Keratinocyte (primary cell): ENCODE data around the gene P2RY13. TPM values are rescaled to one million over a fixed set of nuclear protein-coding genes. Genes with fewer than 3 reads are reported as not detected.

ENCODE experiments used
- DNase-seq: peaks from one replicate; pipeline ENCODE4 v3.0.0-alpha.2; 2011; ENCODE audit warnings: low read depth, missing footprints, low spot score
- FAIRE-seq: peaks from 2 replicates; lab custom pipeline; 2011; peaks lifted over from hg19 to GRCh38; lab: Jason Lieb, UNC
- H2AFZ ChIP-seq: 2 replicates; pipeline ENCODE4 v1.6.0; 2012; ENCODE audit warnings: low read length, control low read depth, inconsistent platforms; ENCODE audit not compliant: control insufficient read depth
- H3K27ac ChIP-seq: 2 replicates; pipeline ENCODE4 v1.5.1; 2011; ENCODE audit warnings: low read length; ENCODE audit not compliant: control insufficient read depth, insufficient read depth
- H3K27me3 ChIP-seq: 3 replicates; pipeline ENCODE4 v1.6.0; 2011; ENCODE audit warnings: low read length; ENCODE audit not compliant: control insufficient read depth, insufficient read depth; ENCODE audit errors: extremely low read depth
- H3K36me3 ChIP-seq, 2 experiments: 2 replicates in 1 of 2; 3 replicates in 1 of 2; pipeline ENCODE4 v1.5.1; 2011; ENCODE audit warnings: low read length in 2 of 2, mild to moderate bottlenecking in 1 of 2; ENCODE audit not compliant: control insufficient read depth in 2 of 2, insufficient read depth in 2 of 2; ENCODE audit errors: extremely low read depth in 1 of 2
- H3K4me1 ChIP-seq: 3 replicates; pipeline ENCODE4 v1.5.1; 2011; ENCODE audit warnings: low read length; ENCODE audit not compliant: control insufficient read depth, insufficient read depth; ENCODE audit errors: extremely low read depth
- H3K4me2 ChIP-seq: 3 replicates; pipeline ENCODE4 v1.6.0; 2011; ENCODE audit warnings: low read depth, low read length; ENCODE audit not compliant: control insufficient read depth, insufficient read depth; ENCODE audit errors: extremely low read depth
- H3K4me3 ChIP-seq, 3 experiments: fragments of 200-600 bp in 1 of 3; sonication (generic) in 1 of 3; 2 replicates in 2 of 3; 3 replicates in 1 of 3; pipeline ENCODE4 v1.5.1; 2011 to 2016; ENCODE audit warnings: low read length in 3 of 3, mild to moderate bottlenecking in 3 of 3, control low read depth in 2 of 3, inconsistent platforms in 1 of 3, low read depth in 1 of 3, mixed read lengths in 1 of 3, mixed run types in 1 of 3, moderate library complexity in 1 of 3; ENCODE audit not compliant: control insufficient read depth in 2 of 3, insufficient read depth in 2 of 3; ENCODE audit errors: extremely low read depth in 1 of 3
- H3K79me2 ChIP-seq: 2 replicates; pipeline ENCODE4 v1.6.0; 2012; ENCODE audit warnings: low read length; ENCODE audit not compliant: control insufficient read depth, insufficient read depth
- H3K9ac ChIP-seq: 3 replicates; pipeline ENCODE4 v1.6.0; 2011; ENCODE audit warnings: low read length; ENCODE audit not compliant: control insufficient read depth, insufficient read depth; ENCODE audit errors: extremely low read depth
- H3K9me1 ChIP-seq: 3 replicates; pipeline ENCODE4 v1.6.0; 2011; ENCODE audit warnings: low read length; ENCODE audit not compliant: control insufficient read depth, insufficient read depth; ENCODE audit errors: extremely low read depth
- H3K9me3 ChIP-seq: 2 replicates; pipeline ENCODE4 v1.5.1; 2012; ENCODE audit warnings: low read depth, low read length; ENCODE audit not compliant: control insufficient read depth
- H4K20me1 ChIP-seq: 3 replicates; pipeline ENCODE4 v1.6.0; 2011; ENCODE audit warnings: low read length; ENCODE audit not compliant: control insufficient read depth, insufficient read depth; ENCODE audit errors: extremely low read depth
- CTCF ChIP-seq, 3 experiments: IDR thresholded peaks in 1 of 3; conservative IDR thresholded peaks in 1 of 3; optimal IDR thresholded peaks in 1 of 3; 2 replicates in 2 of 3; 3 replicates in 1 of 3; pipeline versions ENCODE3 to v1.5.1; 2011; ENCODE audit warnings: low read length in 3 of 3, mild to moderate bottlenecking in 3 of 3, moderate library complexity in 2 of 3, control low read depth in 1 of 3, inconsistent platforms in 1 of 3; ENCODE audit not compliant: insufficient read depth in 2 of 3; ENCODE audit errors: extremely low read depth in 1 of 3
- EZH2 ChIP-seq: IDR thresholded peaks from one replicate; pipeline ENCODE4 v1.6.1; 2012; ENCODE audit warnings: inconsistent platforms, mild to moderate bottlenecking, low read length, moderate library complexity
- dilution Hi-C: fragments of 300-500 bp; cut with MboI; formaldehyde crosslinking; loops from one replicate; pipeline ENCODE4 v1.7.0; 2020; ENCODE audit warnings: low sequenced_read_pairs; ENCODE audit not compliant: extremely low pct_ligation_motif_present
- polyA plus RNA-seq, 5 experiments: library from polyadenylated mRNA; depleted of rRNA in 3 of 5; stranded (reverse) in 3 of 5; stranded (forward) in 1 of 5; unstranded in 1 of 5; fragments of >200 nt; gene quantifications; 1 replicate in 1 of 5; 2 replicates in 3 of 5; 3 replicates in 1 of 5; pipeline versions ENCODE4 v1.2.1 to v1.2.3, GENCODE V29; 2011 to 2012; ENCODE audit warnings: missing spikeins in 2 of 5, low read depth in 1 of 5, low replicate concordance in 1 of 5

Gene P2RY13
- polyA plus RNA-seq, 1 donor (not counting 4 experiments of a cell fraction or from before 2014, with no cell fraction given): not detected

- FAIRE-seq (peak; percentile 62), DNase-seq (no peak)
- dilution Hi-C loops: no loop called here
- Histone ChIP-seq H3K27me3 (no peaks in the 10 kb centered on the region), H2AFZ (peak overlapping the region; percentile 70), H3K4me2 (peak overlapping the region; percentile 44), H3K4me3 (peak overlapping the region in 1 of 3 experiments; percentile 7), H4K20me1 (no peaks in the 10 kb centered on the region), H3K4me1 (no peaks in the 10 kb centered on the region), H3K9ac (no peak overlapping the region), H3K79me2 (no peaks in the 10 kb centered on the region), H3K9me3 (no peaks in the 10 kb centered on the region), H3K36me3 (no peaks in the 10 kb centered on the region), H3K9me1 (no peaks in the 10 kb centered on the region), H3K27ac (no peak overlapping the region)
- TF ChIP-seq EZH2 (no peak), CTCF (optimal IDR thresholded peaks at IDR 0.05 in 1 of 3, IDR thresholded peaks at IDR 0.05 in 1 of 3, conservative IDR thresholded peaks at IDR 0.05 in 1 of 3; ENCODE audit: extremely low read depth in 1 of 3, insufficient read depth in 2 of 3, low read length in 3 of 3) (no peak)
Measured at GRCh38 chr3:151345859-151346258, 16.5 kb upstream of the P2RY13 start.

GRCh38 chr3:151331696-151332095 is 2.3 kb upstream of the P2RY13 start:
- H3K9me1 ChIP-seq: no peaks in the 10 kb centered on the region
- H2AFZ ChIP-seq: peak overlapping the region; percentile 25
- TF ChIP-seq EZH2 (no peak), CTCF (optimal IDR thresholded peaks at IDR 0.05 in 1 of 3, IDR thresholded peaks at IDR 0.05 in 1 of 3, conservative IDR thresholded peaks at IDR 0.05 in 1 of 3; ENCODE audit: extremely low read depth in 1 of 3, insufficient read depth in 2 of 3, low read length in 3 of 3) (no peak)
- no peaks in the 10 kb centered on the region for H3K36me3 ChIP-seq
- FAIRE-seq (no peak), DNase-seq (no peak)
- H4K20me1 ChIP-seq: no peaks in the 10 kb centered on the region
- no peak overlapping the region for H3K4me2 ChIP-seq
- dilution Hi-C loops: no loop called here
- H3K79me2 ChIP-seq: no peaks in the 10 kb centered on the region
- no peak overlapping the region for H3K27ac ChIP-seq
- no peaks in the 10 kb centered on the region for H3K27me3 ChIP-seq
- H3K4me3 ChIP-seq: no peak overlapping the region
- peaks cover 12% of the 10 kb centered on the region for H3K4me1 ChIP-seq
- H3K9ac ChIP-seq: no peak overlapping the region
- H3K9me3 ChIP-seq: no peaks in the 10 kb centered on the region
